ENCODE data around the gene SLC35C1.
A peak's percentile ranks its signal among the peaks of the same experiment; 100 is the strongest.
"Not testable (repeated sequence)": the region's sequence is repeated elsewhere in the genome, so short reads cannot be mapped to it uniquely, and the experiment has no call there.

Gene SLC35C1

GRCh38 chr11:45839204-45839603 is 34.3 kb downstream of the SLC35C1 start:
- Histone ChIP-seq H3K9me3 (ENCODE audit: low read depth, low read length) (no peaks in the 10 kb centered on the region), H3K9ac (ENCODE audit: insufficient read length) (no peak overlapping the region), H3K4me3 (no peak overlapping the region), H3K27ac (no peak overlapping the region), H3K36me3 (ENCODE audit: insufficient read depth, low read length) (no peaks in the 10 kb centered on the region)
- DNase-seq (ENCODE audit: low read depth, low spot score) = no peak
- TF ChIP-seq EZH2 (IDR thresholded peaks at IDR 0.05) (no peak), POLR2AphosphoS5 (IDR thresholded peaks at IDR 0.05; ENCODE audit: borderline replicate concordance, low read depth, low read length) (no peak), FOXP2 (optimal IDR thresholded peaks at IDR 0.05; ENCODE audit: control extremely low read depth, extremely low read length, insufficient read depth) (no peak)

- not testable (repeated sequence) for H3K9ac ChIP-seq (ENCODE audit: insufficient read length); H3K9me3 ChIP-seq (ENCODE audit: low read depth, low read length); H3K4me3 ChIP-seq; H3K27ac ChIP-seq; H3K36me3 ChIP-seq (ENCODE audit: insufficient read depth, low read length); DNase-seq (ENCODE audit: low read depth, low spot score)
Observed at GRCh38 chr11:45840251-45840650, 35.3 kb downstream of the SLC35C1 start.

GRCh38 chr11:45843158-45843924 is 38.4 kb downstream of the SLC35C1 start:
- Histone ChIP-seq H3K9me3 (ENCODE audit: low read depth, low read length) (no peaks in the 10 kb centered on the region), H3K9ac (ENCODE audit: insufficient read length) (no peak overlapping the region), H3K27ac (no peak overlapping the region), H3K36me3 (ENCODE audit: insufficient read depth, low read length) (no peaks in the 10 kb centered on the region), H3K4me3 (no peak overlapping the region)
- TF ChIP-seq FOXP2 (optimal IDR thresholded peaks at IDR 0.05; ENCODE audit: control extremely low read depth, extremely low read length, insufficient read depth) (no peak), EZH2 (IDR thresholded peaks at IDR 0.05) (no peak), POLR2AphosphoS5 (IDR thresholded peaks at IDR 0.05; ENCODE audit: borderline replicate concordance, low read depth, low read length) (no peak)
- DNase-seq (ENCODE audit: low read depth, low spot score) = peak; percentile 40

- Histone ChIP-seq H3K9me3 (ENCODE audit: low read depth, low read length) (no peaks in the 10 kb centered on the region), H3K4me3 (no peak overlapping the region), H3K9ac (ENCODE audit: insufficient read length) (no peak overlapping the region), H3K27ac (no peak overlapping the region), H3K36me3 (ENCODE audit: insufficient read depth, low read length) (no peaks in the 10 kb centered on the region)
- no peak for TF ChIP-seq POLR2AphosphoS5 (IDR thresholded peaks at IDR 0.05; ENCODE audit: borderline replicate concordance, low read depth, low read length)
- TF ChIP-seq EZH2 (IDR thresholded peaks at IDR 0.05) = no peak
- TF ChIP-seq FOXP2 (optimal IDR thresholded peaks at IDR 0.05; ENCODE audit: control extremely low read depth, extremely low read length, insufficient read depth) = no peak
- DNase-seq (ENCODE audit: low read depth, low spot score) = no peak
Observed at GRCh38 chr11:45844822-45845578, 40.1 kb downstream of the SLC35C1 start.

GRCh38 chr11:45846174-45846675 is 41.3 kb downstream of the SLC35C1 start:
- Histone ChIP-seq H3K9me3 (ENCODE audit: low read depth, low read length) (no peaks in the 10 kb centered on the region), H3K27ac (no peak overlapping the region), H3K4me3 (no peak overlapping the region), H3K9ac (ENCODE audit: insufficient read length) (no peak overlapping the region), H3K36me3 (ENCODE audit: insufficient read depth, low read length) (no peaks in the 10 kb centered on the region)
- TF ChIP-seq FOXP2 (optimal IDR thresholded peaks at IDR 0.05; ENCODE audit: control extremely low read depth, extremely low read length, insufficient read depth) = no peak
- no peak for DNase-seq (ENCODE audit: low read depth, low spot score)

GRCh38 chr11:45846974-45847910 is 42.3 kb downstream of the SLC35C1 start, which contains the start of gene CRY2:
Gene CRY2 (plus strand): TSS chr11:45847475. CDS start chr11:45847491, 16 bp downstream.
- peak within 1 kb of the TSS; percentile 75 for H3K9ac ChIP-seq (ENCODE audit: insufficient read length)
- no peak for TF ChIP-seq EZH2 (IDR thresholded peaks at IDR 0.05)
- peak; percentile 85 for TF ChIP-seq POLR2AphosphoS5 (IDR thresholded peaks at IDR 0.05; ENCODE audit: borderline replicate concordance, low read depth, low read length)
- peak; percentile 23 for TF ChIP-seq FOXP2 (optimal IDR thresholded peaks at IDR 0.05; ENCODE audit: control extremely low read depth, extremely low read length, insufficient read depth)
- no peak within 1 kb of the TSS for H3K27ac ChIP-seq

GRCh38 chr11:45847911-45848316 is 43.0 kb downstream of the SLC35C1 start:
- Histone ChIP-seq H3K27ac (no peak overlapping the region), H3K9ac (ENCODE audit: insufficient read length) (peak overlapping the region; percentile 75), H3K9me3 (ENCODE audit: low read depth, low read length) (no peaks in the 10 kb centered on the region), H3K36me3 (ENCODE audit: insufficient read depth, low read length) (no peaks in the 10 kb centered on the region), H3K4me3 (peak overlapping the region; percentile 95)
- no peak for TF ChIP-seq EZH2 (IDR thresholded peaks at IDR 0.05)
- no peak for TF ChIP-seq POLR2AphosphoS5 (IDR thresholded peaks at IDR 0.05; ENCODE audit: borderline replicate concordance, low read depth, low read length)
- DNase-seq (ENCODE audit: low read depth, low spot score) = no peak

More at GRCh38 chr11:45846974-45847910, 42.3 kb downstream of the SLC35C1 start, which contains the start of gene CRY2:
- Histone ChIP-seq H3K4me3 (peak within 1 kb of the TSS; percentile 95), H3K36me3 (ENCODE audit: insufficient read depth, low read length) (no peaks in the 10 kb centered on the region), H3K9me3 (ENCODE audit: low read depth, low read length) (no peaks in the 10 kb centered on the region)
- peak; percentile 75 for DNase-seq (ENCODE audit: low read depth, low spot score)

- H3K27ac ChIP-seq = no peak overlapping the region
- H3K9me3 ChIP-seq (ENCODE audit: low read depth, low read length) = no peaks in the 10 kb centered on the region
- H3K36me3 ChIP-seq (ENCODE audit: insufficient read depth, low read length) = no peaks in the 10 kb centered on the region
- TF ChIP-seq EZH2 (IDR thresholded peaks at IDR 0.05) = no peak
- H3K4me3 ChIP-seq = peak overlapping the region; percentile 95
- no peak overlapping the region for H3K9ac ChIP-seq (ENCODE audit: insufficient read length)
- DNase-seq (ENCODE audit: low read depth, low spot score) = no peak
Observed at GRCh38 chr11:45848654-45849081, 43.7 kb downstream of the SLC35C1 start.

Measured in SK-N-MC (cell line).